ENCODE measurements around the gene BIN1.

Gene BIN1

DNA sequence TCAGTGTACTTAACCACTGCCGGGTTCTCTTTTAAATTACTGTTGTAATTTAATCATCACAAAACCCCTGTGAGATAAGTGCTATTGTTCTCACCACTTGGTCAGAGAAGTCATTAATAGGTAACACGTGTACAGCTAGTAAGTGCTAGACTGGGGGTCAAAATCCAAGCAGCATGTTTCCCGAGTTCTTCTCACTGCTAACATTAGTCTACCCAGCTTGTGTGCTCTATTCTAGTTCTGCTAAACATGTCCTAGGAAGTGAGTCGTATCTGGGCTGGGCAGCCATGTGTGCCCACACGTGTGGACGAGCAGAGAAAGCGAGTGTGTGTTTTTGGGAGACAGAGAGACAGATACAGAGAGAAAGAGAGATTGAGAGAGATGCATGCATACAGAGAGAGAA is 94.1 kb downstream of the BIN1 start:
- DNase-seq, result no peak

DNA sequence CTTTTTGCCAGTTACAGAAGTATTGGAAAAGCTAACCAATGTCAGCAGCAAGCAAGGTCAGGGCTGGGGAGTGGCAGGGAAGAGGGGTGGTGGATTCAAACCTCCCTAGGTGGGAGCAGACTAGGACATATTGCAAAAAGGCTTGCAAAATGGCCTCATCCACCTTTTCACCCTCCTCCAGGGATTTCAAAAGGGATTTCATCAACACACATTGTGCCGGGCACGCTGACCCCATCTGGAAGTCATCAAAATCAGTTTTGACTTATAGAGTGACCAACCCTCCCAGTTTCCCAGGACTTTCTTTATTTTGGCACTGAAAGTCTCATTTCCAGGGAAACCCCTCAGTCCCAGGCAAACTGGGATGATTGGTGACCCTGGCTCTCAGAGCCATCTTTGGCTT is 94.7 kb downstream of the BIN1 start:
- DNase-seq, result no peak

DNA sequence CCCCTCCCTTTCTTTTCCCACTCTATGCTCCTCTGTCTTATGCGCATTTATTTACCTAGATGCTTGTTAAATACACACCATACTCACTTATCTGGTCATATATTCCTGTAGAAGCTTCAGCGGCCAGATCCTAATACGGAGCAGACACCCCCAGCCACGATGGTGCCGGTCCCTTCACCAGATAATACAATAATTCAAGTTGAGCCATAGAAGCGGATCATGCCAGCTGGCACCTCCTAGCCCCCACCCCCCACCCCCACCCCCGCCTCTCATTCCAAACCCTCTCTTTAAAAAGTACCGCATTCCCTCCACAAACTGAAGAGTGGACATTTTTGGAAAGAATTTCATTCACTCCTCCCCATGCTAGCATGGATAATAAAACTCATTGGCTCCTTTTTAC is 95.2 kb downstream of the BIN1 start:
- DNase-seq, result no peak

DNA sequence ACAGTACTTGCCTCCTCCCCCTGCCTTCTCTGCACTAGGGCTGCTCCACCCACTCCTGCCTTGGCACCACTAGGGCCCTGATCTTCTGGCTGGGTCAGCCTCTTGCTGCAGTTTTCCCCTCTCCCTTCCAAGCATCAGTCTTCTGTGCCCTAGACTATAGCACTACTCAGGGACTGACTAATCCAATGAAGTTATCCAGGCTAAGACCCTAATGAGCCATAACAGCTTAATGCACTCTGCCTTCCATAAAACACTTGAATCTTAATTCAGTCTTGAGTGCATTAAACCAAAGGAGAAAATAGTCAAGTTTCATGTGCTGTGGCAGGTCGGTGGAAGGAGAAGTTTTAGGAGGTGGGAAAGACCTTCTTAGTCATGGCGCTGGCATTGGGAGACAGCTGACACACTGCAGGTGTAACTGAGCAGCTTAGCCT is 95.7 kb downstream of the BIN1 start:
- no peak for DNase-seq

DNA sequence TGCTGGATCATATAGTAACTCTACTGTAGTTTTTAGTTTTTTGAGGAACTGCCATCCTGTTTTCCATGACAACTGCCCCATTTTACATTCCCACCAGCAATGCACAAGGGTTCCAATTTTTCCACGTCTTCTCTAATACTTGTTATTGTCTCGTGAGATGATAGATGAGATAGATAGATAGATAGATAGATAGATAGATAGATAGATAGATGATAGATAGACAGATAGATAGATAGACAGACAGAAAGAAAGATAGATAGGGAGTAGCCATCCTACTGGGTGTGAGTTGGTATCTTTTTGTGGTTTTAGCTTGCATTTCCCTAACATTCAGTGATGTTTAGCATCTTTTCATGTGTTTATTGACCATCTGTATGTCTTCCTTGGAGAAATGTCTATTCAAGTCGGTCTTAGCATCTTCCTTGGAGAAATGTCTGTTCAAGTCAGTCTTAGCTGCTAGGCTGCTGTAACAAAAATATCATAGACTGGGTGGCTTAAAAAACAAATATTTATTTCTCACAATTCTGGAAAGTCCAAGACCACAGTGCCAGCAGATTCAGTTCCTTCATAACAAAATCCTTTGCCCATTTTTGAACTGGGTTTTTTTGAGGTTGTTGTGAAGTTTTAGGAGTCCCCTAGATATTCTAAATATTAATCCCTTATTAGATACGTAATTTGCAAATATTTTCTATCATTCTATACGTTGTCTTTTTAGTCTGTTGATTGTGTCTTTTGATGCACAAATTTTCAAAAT is 98.5 kb downstream of the BIN1 start:
- no peak for DNase-seq

DNA sequence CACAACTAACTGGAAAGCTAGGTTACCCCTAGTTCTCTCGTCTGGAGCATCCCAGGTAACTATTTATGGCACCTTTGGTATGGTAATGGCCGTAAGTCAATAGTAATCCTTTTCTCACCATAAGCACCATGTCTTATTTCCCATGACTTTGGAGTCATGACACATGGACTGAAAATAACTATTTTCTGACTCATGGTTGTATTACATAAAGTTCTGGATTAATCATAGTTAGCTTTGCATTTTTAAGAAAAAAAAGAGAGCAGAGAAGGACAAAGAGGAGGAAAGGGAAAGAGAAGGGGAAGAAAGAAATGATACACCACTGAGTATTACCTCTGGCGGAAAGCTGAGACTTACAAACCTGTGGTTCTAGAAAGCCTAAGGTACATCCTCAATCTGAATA is 99.3 kb downstream of the BIN1 start:
- DNase-seq, result no peak

DNA sequence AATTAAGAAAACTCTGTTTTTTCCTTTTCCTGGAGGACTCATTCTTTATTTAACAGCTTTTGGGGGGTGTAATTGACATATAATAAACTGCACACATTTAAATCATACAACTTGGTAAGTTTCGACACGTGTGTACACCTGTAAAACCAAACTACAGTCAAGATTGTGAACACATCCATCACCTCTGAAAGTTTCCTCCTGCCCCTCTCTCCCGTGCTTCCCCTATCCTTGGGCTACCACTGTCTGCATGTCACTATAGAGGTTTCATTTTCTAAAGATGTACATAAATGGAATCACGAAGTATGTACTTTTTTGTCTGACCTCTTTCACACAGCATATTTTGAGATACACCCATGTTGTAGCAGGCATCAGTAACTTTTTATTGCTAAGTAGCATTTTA is 100.0 kb downstream of the BIN1 start:
- no peak for DNase-seq

DNA sequence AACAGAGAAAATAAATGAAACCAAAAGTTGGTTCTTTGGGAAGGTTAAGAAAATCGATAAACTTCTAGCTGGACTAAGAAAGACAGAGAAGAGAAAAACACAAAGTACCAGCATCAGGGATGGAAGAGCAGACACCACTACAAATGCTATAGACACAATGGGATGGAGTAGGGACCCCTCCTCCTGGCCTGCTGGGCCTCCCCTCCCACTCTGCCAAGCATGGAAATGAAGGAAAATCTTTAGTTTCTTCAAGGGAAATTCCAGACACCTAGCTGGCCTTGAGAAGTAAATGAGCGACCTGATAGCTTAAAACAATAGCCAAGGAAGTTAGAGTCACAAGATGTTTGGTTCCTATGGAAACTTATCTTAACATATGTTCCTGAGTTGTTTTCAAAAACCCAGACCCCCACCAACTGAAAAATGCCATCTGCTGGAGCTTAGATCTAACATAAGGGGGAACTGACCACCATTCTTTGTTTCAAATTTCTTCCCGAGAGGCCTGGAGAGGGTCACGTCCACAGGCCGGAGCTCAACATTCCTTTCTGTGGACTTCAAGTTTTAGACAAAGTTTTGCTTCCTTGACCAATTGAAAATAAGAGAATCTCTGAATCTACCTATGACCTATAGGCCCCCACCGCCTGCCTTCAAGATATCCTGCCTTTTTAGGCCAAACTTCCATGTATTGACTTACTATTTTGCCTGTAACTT is 101.9 kb downstream of the BIN1 start:
- no peak for DNase-seq

DNA sequence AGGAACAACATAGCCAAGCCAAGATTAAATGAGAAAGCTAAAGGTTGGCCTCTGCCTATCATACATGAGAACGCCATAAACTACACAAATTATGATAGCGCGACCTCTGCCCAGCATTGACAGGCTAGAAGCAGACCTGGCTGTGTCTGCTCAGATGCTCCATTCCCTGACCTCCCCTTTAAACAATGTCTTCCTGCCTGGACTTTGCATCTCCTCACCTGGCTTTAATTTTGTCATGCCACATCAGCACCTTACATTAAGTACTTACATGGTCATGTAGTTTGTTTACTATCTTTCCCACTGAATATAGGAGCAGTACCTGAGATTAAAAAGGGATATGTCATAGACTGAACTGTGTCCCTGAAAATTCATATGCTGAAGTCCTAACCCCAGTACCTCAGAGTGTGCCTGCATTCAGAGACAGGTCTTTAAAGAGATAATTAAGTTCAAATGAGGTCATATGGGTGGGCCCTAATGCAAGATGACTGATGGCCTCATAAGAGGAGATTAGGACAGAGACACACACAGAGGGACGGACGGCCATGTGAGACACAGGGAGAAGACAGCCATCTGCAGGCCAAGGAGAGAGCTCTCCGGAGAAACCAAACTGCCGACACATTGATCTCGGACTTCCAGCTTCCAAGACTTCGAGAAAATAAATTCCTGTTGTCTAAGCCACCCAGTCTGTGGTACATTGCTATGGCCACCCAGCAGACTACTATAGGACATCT is 103.7 kb downstream of the BIN1 start:
- DNase-seq, result no peak

DNA sequence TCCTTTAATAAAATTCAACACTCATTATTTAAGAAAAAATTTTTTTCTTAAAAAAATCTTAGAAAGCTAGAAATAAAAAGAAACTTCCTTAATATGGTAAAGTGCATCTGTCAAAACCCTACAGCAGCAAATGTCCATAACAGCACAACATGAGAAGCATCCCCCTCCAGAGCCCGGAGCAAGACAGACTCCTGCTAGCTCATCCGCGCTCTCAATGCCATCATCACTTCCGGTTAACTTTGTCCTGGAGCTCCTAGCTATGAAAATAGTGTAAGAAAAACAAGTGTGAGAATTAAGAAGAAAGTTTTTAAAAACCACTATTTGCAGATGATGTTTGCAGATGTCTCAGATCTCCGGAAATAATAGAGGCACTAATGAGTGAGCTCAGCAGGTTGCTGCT is 105.2 kb downstream of the BIN1 start:
- DNase-seq, result no peak

DNA sequence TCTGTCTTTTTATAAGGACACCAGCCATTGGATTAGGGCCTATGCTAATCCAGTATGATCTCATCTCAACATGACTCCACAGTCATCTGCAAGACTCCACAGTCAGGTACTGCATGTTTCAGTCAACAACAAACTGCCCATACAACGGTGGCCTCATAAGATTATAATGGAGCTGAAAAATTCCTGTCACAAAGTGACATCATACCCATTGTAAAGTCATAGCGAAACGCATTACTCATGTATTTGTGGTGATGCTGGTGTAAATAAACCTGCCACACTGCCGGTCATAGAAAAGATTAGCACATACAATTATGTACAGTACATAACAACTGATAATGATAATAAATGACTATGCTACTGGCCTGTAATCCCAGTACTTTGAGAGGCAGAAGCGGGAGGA is 106.0 kb downstream of the BIN1 start:
- no peak for DNase-seq

DNA sequence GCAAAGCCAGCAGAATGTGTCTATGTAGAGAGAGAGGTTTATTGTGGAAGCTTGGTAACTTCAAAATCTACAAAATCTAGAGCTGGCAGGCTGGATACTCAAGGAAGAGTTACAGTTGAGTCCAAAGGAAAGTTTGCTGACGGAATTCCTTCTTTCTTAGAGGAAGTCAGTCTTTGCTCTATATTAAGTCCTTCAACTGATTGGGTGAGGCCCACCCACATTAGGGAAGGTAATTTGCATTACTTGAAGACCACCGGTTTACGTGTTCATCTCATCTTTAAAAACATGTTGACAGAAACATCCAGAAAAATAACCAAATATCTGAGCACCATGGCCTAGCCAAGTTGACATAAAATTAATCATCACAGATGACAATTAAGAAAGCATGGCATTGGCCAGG is 106.8 kb downstream of the BIN1 start:
- no peak for DNase-seq

DNA sequence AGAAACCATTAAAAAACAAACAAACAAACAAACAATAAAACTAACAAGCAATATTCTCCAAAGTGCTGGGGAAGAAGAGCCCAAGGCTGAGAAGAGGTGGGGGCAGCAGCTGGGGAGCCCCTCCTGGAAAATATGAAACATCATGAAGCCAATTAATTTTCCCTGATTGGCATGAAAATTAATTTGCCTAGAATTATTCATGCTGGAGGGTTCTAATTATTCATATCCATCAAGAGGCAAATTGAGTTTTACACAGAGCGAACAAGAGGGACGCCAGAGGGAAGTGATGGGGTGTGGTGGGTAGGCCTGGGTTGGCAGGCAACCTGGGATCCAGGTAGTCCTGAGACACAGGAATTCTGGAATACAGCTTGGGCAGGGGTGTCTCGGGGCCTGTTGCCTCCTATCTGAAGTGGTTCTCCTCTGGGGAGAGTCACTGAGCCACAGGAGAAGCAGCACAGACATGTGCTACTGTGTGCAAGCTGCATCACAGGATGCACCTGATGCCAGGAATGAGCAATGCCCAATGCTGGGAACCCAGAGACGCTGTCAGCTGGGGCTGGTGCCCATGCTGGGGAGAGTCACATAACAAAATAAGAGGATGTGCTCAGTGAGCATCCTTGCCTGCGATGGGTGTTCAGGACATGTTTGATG is 107.7 kb downstream of the BIN1 start:
- DNase-seq, result no peak

DNA sequence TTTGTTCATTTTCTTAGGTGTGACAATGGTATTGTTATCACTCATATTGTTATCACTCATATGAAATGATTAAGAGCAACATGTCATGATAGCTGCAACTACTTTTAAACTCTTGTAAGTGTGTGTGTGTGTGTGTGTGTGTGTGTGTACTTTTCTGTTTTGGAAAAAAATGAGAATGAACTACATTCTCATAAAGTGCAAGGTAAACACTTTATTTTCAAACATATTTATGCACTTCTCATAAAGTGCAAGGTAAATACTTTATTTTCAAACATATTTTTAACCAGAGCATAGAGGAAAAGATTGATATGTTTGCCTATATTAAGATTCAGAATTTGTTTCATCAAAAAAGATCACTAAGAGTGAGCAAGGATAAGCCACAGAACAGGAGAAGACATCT is 108.5 kb downstream of the BIN1 start:
- DNase-seq, result no peak

Data from stimulated activated naive CD4-positive, alpha-beta T cell (primary cell).